H1 (cell line): ENCODE data around the gene COLEC12. TPM values are rescaled to one million over a fixed set of nuclear protein-coding genes. Genes with fewer than 3 reads are reported as not detected.
"Not testable (repeated sequence)": the region's sequence is repeated elsewhere in the genome, so short reads cannot be mapped to it uniquely, and the experiment has no call there.

Experiments used
- CTCF ChIA-PET: fragments of 300-600 bp; sonication (Branson Sonifier 250); formaldehyde crosslinking; loops from one replicate; lab custom pipeline; 2021; ENCODE audit not compliant: partially characterized antibody; lab: Charles Lee
- POLR2A ChIA-PET: fragments of 300-600 bp; sonication (Branson Sonifier 250); formaldehyde crosslinking; loops from one replicate; lab custom pipeline; 2021; ENCODE audit warnings: inconsistent platforms; ENCODE audit not compliant: partially characterized antibody; lab: Charles Lee
- DNase-seq, 2 experiments: peaks; one replicate each; pipeline versions ENCODE4 v3.0.0 to v3.0.0-alpha.2; 2010 to 2022; ENCODE audit warnings: low spot score in 2 of 2, low read depth in 1 of 2, mixed read lengths in 1 of 2
- FAIRE-seq: peaks from 2 replicates; lab custom pipeline; 2011; peaks lifted over from hg19 to GRCh38; lab: Jason Lieb, UNC
- H2AFZ ChIP-seq: 2 replicates; pipeline ENCODE4 v1.8.1; 2012; ENCODE audit warnings: low read length, inconsistent platforms
- H2AK5ac ChIP-seq: 2 replicates; pipeline ENCODE4 v1.6.1; 2013; ENCODE audit warnings: low read depth, low read length
- H2BK120ac ChIP-seq: replicated peaks from 2 replicates; pipeline ENCODE3; 2013; ENCODE audit warnings: low read depth, low read length, inconsistent platforms
- H2BK12ac ChIP-seq: 2 replicates; pipeline ENCODE4 v1.6.1; 2013; ENCODE audit warnings: low read depth, low read length
- H2BK15ac ChIP-seq: 2 replicates; pipeline ENCODE4 v1.6.1; 2013; ENCODE audit warnings: low read length
- H2BK20ac ChIP-seq: 2 replicates; pipeline ENCODE4 v1.6.1; 2013; ENCODE audit warnings: low read length
- H2BK5ac ChIP-seq: 2 replicates; pipeline ENCODE4 v1.6.1; 2013; ENCODE audit warnings: low read depth, low read length
- H3K14ac ChIP-seq: 2 replicates; pipeline ENCODE4 v1.6.1; 2013; ENCODE audit warnings: inconsistent platforms; ENCODE audit not compliant: insufficient read length
- H3K18ac ChIP-seq: 2 replicates; pipeline ENCODE4 v1.6.1; 2013; ENCODE audit warnings: low read length; ENCODE audit errors: extremely low read depth
- H3K23ac ChIP-seq: 2 replicates; pipeline ENCODE4 v1.6.1; 2013; ENCODE audit warnings: inconsistent platforms; ENCODE audit not compliant: insufficient read length
- H3K23me2 ChIP-seq: 2 replicates; pipeline ENCODE4 v1.6.1; 2013; ENCODE audit warnings: low read depth, low read length
- H3K27ac ChIP-seq: 2 replicates; pipeline ENCODE4 v1.6.1; 2011; ENCODE audit warnings: low read depth, low read length, inconsistent platforms
- H3K27me3 ChIP-seq, 4 experiments: replicated peaks in 1 of 4; 1 replicate in 1 of 4; 2 replicates in 3 of 4; pipeline versions ENCODE4 v1.6.1 to v1.8.1; 2011 to 2013; ENCODE audit warnings: low read length in 3 of 4, mild to moderate bottlenecking in 3 of 4, inconsistent platforms in 2 of 4, mixed read lengths in 2 of 4, moderate library complexity in 1 of 4; ENCODE audit not compliant: control insufficient read depth in 3 of 4, insufficient read depth in 3 of 4; ENCODE audit errors: extremely low read depth in 1 of 4
- H3K36me3 ChIP-seq, 4 experiments: 2 replicates each; pipeline versions ENCODE4 v1.6.1 to v1.8.1; 2011 to 2013; ENCODE audit warnings: mild to moderate bottlenecking in 4 of 4, low read length in 3 of 4, moderate library complexity in 2 of 4, control low read depth in 1 of 4, inconsistent platforms in 1 of 4; ENCODE audit not compliant: insufficient read depth in 4 of 4, control insufficient read depth in 2 of 4
- H3K4ac ChIP-seq: replicated peaks from 2 replicates; pipeline ENCODE3; 2013; ENCODE audit warnings: low read length, low read depth, mixed read lengths, inconsistent platforms; ENCODE audit not compliant: insufficient read length
- H3K4me1 ChIP-seq, 4 experiments: replicated peaks in 1 of 4; 1 replicate in 1 of 4; 2 replicates in 3 of 4; pipeline versions ENCODE4 v1.6.1 to v1.8.1; 2011 to 2013; ENCODE audit warnings: low read length in 3 of 4, inconsistent platforms in 2 of 4, mixed read lengths in 1 of 4; ENCODE audit not compliant: insufficient read depth in 4 of 4, control insufficient read depth in 3 of 4
- H3K4me2 ChIP-seq, 2 experiments: 2 replicates each; pipeline versions ENCODE4 v1.6.1 to v1.8.1; 2011 to 2013; ENCODE audit warnings: low read depth in 2 of 2, low read length in 2 of 2, control low read depth in 1 of 2, inconsistent platforms in 1 of 2, mild to moderate bottlenecking in 1 of 2; ENCODE audit not compliant: insufficient read depth in 1 of 2
- H3K4me3 ChIP-seq, 4 experiments: fragments of 200-600, 300-600 bp in 1 of 4; sonication (generic), shearing (Covaris generic), sonication (Bioruptor Twin) in 1 of 4; 2 replicates each; pipeline versions ENCODE4 v1.5.1 to v1.8.1; 2011 to 2016; ENCODE audit warnings: low read length in 4 of 4, low read depth in 3 of 4, control low read depth in 2 of 4, inconsistent platforms in 2 of 4, mild to moderate bottlenecking in 2 of 4, mixed read lengths in 1 of 4, moderate library complexity in 1 of 4; ENCODE audit not compliant: insufficient read depth in 2 of 4; ENCODE audit errors: extremely low read depth in 1 of 4
- H3K56ac ChIP-seq: replicated peaks from 2 replicates; pipeline ENCODE3; 2013; ENCODE audit warnings: low read depth, mild to moderate bottlenecking, mixed read lengths, low read length, inconsistent platforms; ENCODE audit not compliant: insufficient read length
- H3K79me1 ChIP-seq: 2 replicates; pipeline ENCODE4 v1.6.1; 2013; ENCODE audit warnings: low read depth, low read length, control low read depth
- H3K79me2 ChIP-seq, 2 experiments: 2 replicates each; pipeline versions ENCODE4 v1.6.1 to v1.8.1; 2012 to 2013; ENCODE audit warnings: low read length in 2 of 2, mild to moderate bottlenecking in 2 of 2, inconsistent platforms in 1 of 2; ENCODE audit not compliant: insufficient read depth in 2 of 2, control insufficient read depth in 1 of 2
- H3K9ac ChIP-seq, 4 experiments: replicated peaks in 1 of 4; 1 replicate in 1 of 4; 2 replicates in 3 of 4; pipeline versions ENCODE4 v1.6.1 to v1.8.1; 2011 to 2013; ENCODE audit warnings: low read depth in 3 of 4, low read length in 3 of 4, control low read depth in 2 of 4, mild to moderate bottlenecking in 2 of 4, moderate library complexity in 2 of 4, inconsistent platforms in 1 of 4; ENCODE audit errors: extremely low read depth in 1 of 4
- H3K9me3 ChIP-seq, 2 experiments: 2 replicates each; pipeline versions ENCODE4 v1.6.1 to v1.8.1; 2012 to 2013; ENCODE audit warnings: mild to moderate bottlenecking in 2 of 2, moderate library complexity in 2 of 2, control low read depth in 1 of 2, inconsistent platforms in 1 of 2, low read depth in 1 of 2, low read length in 1 of 2, mixed read lengths in 1 of 2; ENCODE audit not compliant: insufficient read depth in 2 of 2
- H4K20me1 ChIP-seq, 2 experiments: replicated peaks in 1 of 2; 2 replicates each; pipeline versions ENCODE3 to v1.8.1; 2011 to 2013; ENCODE audit warnings: inconsistent platforms in 2 of 2, low read length in 2 of 2, mild to moderate bottlenecking in 1 of 2; ENCODE audit not compliant: insufficient read depth in 2 of 2, control insufficient read depth in 1 of 2
- H4K5ac ChIP-seq: 2 replicates; pipeline ENCODE4 v1.6.1; 2013; ENCODE audit warnings: low read length, low read depth, mixed read lengths, inconsistent platforms; ENCODE audit not compliant: insufficient read length
- H4K8ac ChIP-seq: 2 replicates; pipeline ENCODE4 v1.8.0; 2013; ENCODE audit warnings: mild to moderate bottlenecking, moderate library complexity, low read length, inconsistent platforms; ENCODE audit not compliant: insufficient read depth; ENCODE audit errors: extremely low read depth
- H4K91ac ChIP-seq: replicated peaks from 2 replicates; pipeline ENCODE3; 2013; ENCODE audit warnings: low read length, mixed read lengths, inconsistent platforms; ENCODE audit not compliant: insufficient read length
- WGBS, 2 experiments: shearing (Covaris generic) in 1 of 2; methylation state at CpG; one replicate each; pipeline versions ENCODE4 v1.1.6 to v1.1.7; 2013 to 2015; ENCODE audit warnings: low lambda C conversion rate in 2 of 2, mixed read lengths in 2 of 2, inconsistent platforms in 1 of 2, low coverage in 1 of 2, missing lambda C conversion rate in 1 of 2; ENCODE audit not compliant: insufficient replicate concordance in 2 of 2, insufficient coverage in 1 of 2, insufficient read length in 1 of 2; ENCODE audit errors: extremely low coverage in 1 of 2, missing lambda C conversion rate in 1 of 2; 5-methylcytosine and 5-hydroxymethylcytosine counted together
- polyA plus RNA-seq, 7 experiments: library from polyadenylated mRNA; depleted of rRNA in 3 of 7; stranded (reverse) in 5 of 7; unstranded in 2 of 7; fragments of >200 nt in 5 of 7; fragments of 200-250 nt in 2 of 7; gene quantifications; 1 replicate in 5 of 7; 2 replicates in 1 of 7; 4 replicates in 1 of 7; pipeline versions ENCODE4 v1.2.1 to v1.2.3, GENCODE V29; 2011 to 2013; ENCODE audit warnings: missing spikeins in 2 of 7, mixed read lengths in 2 of 7
- total RNA-seq: library from RNA; stranded (reverse); fragmentation: NEBNext Ultra II Directional; extraction: Animal tissue kit (Norgen Biotek cat#: 25700); gene quantifications from 2 replicates; pipeline ENCODE4 v1.2.1, GENCODE V29; 2021

The COLEC12 gene
- total and polyA plus RNA-seq, 2 of the 8 experiments (the other 6 are each of a cell fraction or from before 2014, with no cell fraction given): 0.44 to 2.3 TPM

GRCh38 chr18:405006-405405, 95.5 kb downstream of the COLEC12 start:
- FAIRE-seq, H3K14ac ChIP-seq, H3K23me2 ChIP-seq, H3K4me2 ChIP-seq, DNase-seq, H3K27me3 ChIP-seq, H4K20me1 ChIP-seq, H3K79me2 ChIP-seq, H3K56ac ChIP-seq, H2BK15ac ChIP-seq, H2BK5ac ChIP-seq, H4K8ac ChIP-seq, H3K9ac ChIP-seq, H3K79me1 ChIP-seq, H3K36me3 ChIP-seq, H3K4me1 ChIP-seq, H3K4ac ChIP-seq, H4K91ac ChIP-seq, H2BK120ac ChIP-seq, POLR2A ChIA-PET, H4K5ac ChIP-seq, H2AFZ ChIP-seq, H3K23ac ChIP-seq, H3K27ac ChIP-seq, H2BK20ac ChIP-seq, H3K9me3 ChIP-seq, H3K18ac ChIP-seq, H2AK5ac ChIP-seq, H2BK12ac ChIP-seq, H3K4me3 ChIP-seq: not testable (repeated sequence)
- CTCF ChIA-PET: interaction anchor here (1.2 kb wide), 1 partner anchor 11 kb away, joined by 4 read pairs; no protein-coding TSS in a partner anchor
- WGBS, 2 experiments: 90% methylated on average over 4 of the region's 4 CpGs; no CpG with 5 or more reads in 1 of the 2 experiments
